HG02571 (cell line): Measurements from ENCODE around the gene SUPT3H.

Source experiments
- ATAC-seq: cut with Tn5 transposase; IDR thresholded peaks from one replicate; pipeline ENCODE4 v1.9.1; 2021; ENCODE audit warnings: mild to moderate bottlenecking, moderate library complexity; ENCODE audit not compliant: unreplicated experiment

SUPT3H gene

GRCh38 chr6:44855562-44856411 is 521.9 kb downstream of the SUPT3H start:
- ATAC-seq = no peak

GRCh38 chr6:44854712-44855443 is 522.9 kb downstream of the SUPT3H start:
- no peak for ATAC-seq

- no peak for ATAC-seq
Measured at GRCh38 chr6:44851176-44851575, 526.6 kb downstream of the SUPT3H start.

GRCh38 chr6:44850312-44850711 is 527.4 kb downstream of the SUPT3H start:
- ATAC-seq = no peak

- ATAC-seq = no peak
Measured at GRCh38 chr6:44849806-44850205, 527.9 kb downstream of the SUPT3H start.

- ATAC-seq = no peak
Measured at GRCh38 chr6:44843734-44844133, 534.0 kb downstream of the SUPT3H start.

GRCh38 chr6:44842616-44843015 is 535.1 kb downstream of the SUPT3H start:
- no peak for ATAC-seq

- no peak for ATAC-seq
Measured at GRCh38 chr6:44841829-44842228, 535.9 kb downstream of the SUPT3H start.

- ATAC-seq = no peak
Measured at GRCh38 chr6:44837741-44838140, 540.0 kb downstream of the SUPT3H start.

- ATAC-seq = no peak
Measured at GRCh38 chr6:44837255-44837654, 540.5 kb downstream of the SUPT3H start.

- ATAC-seq = peak; percentile 65
Measured at GRCh38 chr6:44833248-44833647, 544.5 kb downstream of the SUPT3H start.

GRCh38 chr6:44831002-44831610 is 546.6 kb downstream of the SUPT3H start:
- ATAC-seq = no peak

GRCh38 chr6:44829836-44830235 is 547.9 kb downstream of the SUPT3H start:
- no peak for ATAC-seq

- no peak for ATAC-seq
Measured at GRCh38 chr6:44828780-44829179, 549.0 kb downstream of the SUPT3H start.

- ATAC-seq = no peak
Measured at GRCh38 chr6:44826025-44826676, 551.6 kb downstream of the SUPT3H start.

GRCh38 chr6:44825273-44825672 is 552.5 kb downstream of the SUPT3H start:
- no peak for ATAC-seq

GRCh38 chr6:44824567-44824966 is 553.2 kb downstream of the SUPT3H start:
- ATAC-seq = no peak

- ATAC-seq = no peak
Measured at GRCh38 chr6:44820759-44821158, 557.0 kb downstream of the SUPT3H start.

GRCh38 chr6:44820321-44820720 is 557.4 kb downstream of the SUPT3H start:
- no peak for ATAC-seq

GRCh38 chr6:44811456-44811855 is 566.3 kb downstream of the SUPT3H start:
- no peak for ATAC-seq

GRCh38 chr6:44809258-44809657 is 568.5 kb downstream of the SUPT3H start:
- ATAC-seq = no peak
